Calu3 (cell line): Measurements from ENCODE around the gene EFNB1. TPM values are rescaled to one million over a fixed set of nuclear protein-coding genes. Genes with fewer than 3 reads are reported as not detected.

ENCODE experiments used
- BruUV-seq: library from RNA; stranded (reverse); fragments of 400-500 nt; replicated peaks from 2 replicates; lab custom pipeline; 2021; lab: Mats Ljungman, UMichigan
- CTCF ChIA-PET: fragments of 300-600 bp; sonication (Branson Sonifier 250); formaldehyde crosslinking; loops from one replicate; lab custom pipeline; 2022; ENCODE audit warnings: antibody characterized with exemption; lab: Charles Lee
- DNase-seq: peaks from one replicate; pipeline ENCODE4 v3.0.0; 2022
- H3K27ac Mint-ChIP-seq: one replicate; pipeline ENCODE4 v1.8.0; 2022; ENCODE audit warnings: mixed read lengths; ENCODE audit not compliant: unreplicated experiment
- H3K27me3 Mint-ChIP-seq: one replicate; pipeline ENCODE4 v1.8.0; 2022; ENCODE audit warnings: mixed read lengths; ENCODE audit not compliant: unreplicated experiment
- H3K36me3 Mint-ChIP-seq: one replicate; pipeline ENCODE4 v1.8.0; 2022; ENCODE audit warnings: mild to moderate bottlenecking, moderate library complexity, mixed read lengths; ENCODE audit not compliant: insufficient read depth, unreplicated experiment
- H3K4me1 Mint-ChIP-seq: one replicate; pipeline ENCODE4 v1.8.0; 2022; ENCODE audit warnings: mild to moderate bottlenecking, low read depth, mixed read lengths; ENCODE audit not compliant: unreplicated experiment
- H3K4me3 Mint-ChIP-seq: one replicate; pipeline ENCODE4 v1.8.0; 2022; ENCODE audit warnings: mild to moderate bottlenecking, low read depth, moderate library complexity, mixed read lengths; ENCODE audit not compliant: unreplicated experiment
- H3K9me3 Mint-ChIP-seq: one replicate; pipeline ENCODE4 v1.8.0; 2022; ENCODE audit warnings: low read depth, mixed read lengths; ENCODE audit not compliant: unreplicated experiment
- CTCF ChIP-seq: fragments of 200-600 bp; IDR thresholded peaks from one replicate; pipeline ENCODE4 v1.8.0; 2022; ENCODE audit warnings: antibody characterized with exemption; ENCODE audit not compliant: unreplicated experiment
- intact Hi-C: fragments of 100-400 bp; cut with micrococcal nuclease; formaldehyde crosslinking; loops from one replicate; pipeline ENCODE4 v1.10.0; 2022; ENCODE audit not compliant: unreplicated experiment
- total RNA-seq: library from RNA; stranded (reverse); gene quantifications from 2 replicates; pipeline ENCODE4 v1.2.3, GENCODE V29; 2022

The EFNB1 gene
- total RNA-seq, 1 experiment from 2014 or later, result 12.6 TPM

DNA sequence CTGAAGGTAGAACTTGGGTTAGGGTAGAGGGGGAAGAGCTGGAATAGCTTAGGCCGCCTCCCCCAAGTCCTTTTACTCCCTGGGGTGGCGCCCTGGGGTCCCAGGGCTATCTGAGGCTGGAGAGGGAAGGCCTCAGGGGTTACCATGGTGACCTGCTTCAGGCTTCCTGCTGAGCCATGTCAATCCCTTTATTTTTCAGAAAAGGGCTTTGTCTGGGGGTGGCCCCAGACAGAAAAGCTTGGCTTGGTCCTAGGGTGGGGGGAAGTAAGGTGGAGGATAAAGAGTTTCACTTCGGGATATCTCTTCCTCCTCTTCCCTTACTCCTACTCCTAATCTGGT, 6.3 kb downstream of the EFNB1 start:
- CTCF ChIA-PET, result interaction anchor here (0.6 kb wide), 1 partner anchor 783 kb away, joined by 3 read pairs; no protein-coding TSS in a partner anchor
- TF ChIP-seq CTCF, result no peak
- Mint-ChIP-seq H3K9me3 (no peaks in the 10 kb centered on the region), H3K27me3 (no peaks in the 10 kb centered on the region), H3K4me1 (peaks cover 37% of the 10 kb centered on the region), H3K27ac (no peak overlapping the region), H3K36me3 (peaks cover 11% of the 10 kb centered on the region), H3K4me3 (no peak overlapping the region)
- DNase-seq, result no peak
- intact Hi-C loops, result no loop called here
- no TSS peak for BruUV-seq

DNA sequence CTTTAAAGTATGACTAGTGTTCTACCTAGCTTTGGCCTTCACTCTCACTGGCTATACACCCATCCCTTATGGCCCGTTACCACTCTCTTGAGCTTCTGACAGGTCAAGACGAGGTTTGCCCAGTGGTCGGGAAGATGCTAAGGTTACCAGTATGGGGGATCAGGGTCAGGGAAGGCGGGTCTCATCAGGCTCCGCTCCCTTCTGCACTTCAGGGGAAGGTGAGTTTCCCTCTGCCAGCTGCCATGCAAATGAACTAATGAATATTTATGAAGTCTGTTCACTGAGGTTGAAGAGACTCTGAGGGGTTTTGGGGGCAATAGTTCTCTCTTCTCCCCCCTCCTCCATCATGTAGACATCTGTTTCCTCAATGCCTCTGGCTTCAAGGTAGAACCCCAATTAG, 6.6 kb downstream of the EFNB1 start:
- H3K9me3 Mint-ChIP-seq, result no peaks in the 10 kb centered on the region
- no peaks in the 10 kb centered on the region for H3K27me3 Mint-ChIP-seq
- no peak overlapping the region for H3K27ac Mint-ChIP-seq
- DNase-seq, result no peak
- CTCF ChIA-PET, result interaction anchor here (0.6 kb wide), 1 partner anchor 782 kb away, joined by 3 read pairs; no protein-coding TSS in a partner anchor
- H3K4me3 Mint-ChIP-seq, result no peak overlapping the region
- H3K4me1 Mint-ChIP-seq, result peaks cover 37% of the 10 kb centered on the region
- H3K36me3 Mint-ChIP-seq, result peaks cover 7% of the 10 kb centered on the region
- intact Hi-C loops, result no loop called here
- TF ChIP-seq CTCF, result no peak
- no TSS peak for BruUV-seq

- Mint-ChIP-seq H3K27ac (no peak overlapping the region), H3K9me3 (no peaks in the 10 kb centered on the region), H3K4me1 (peaks cover 37% of the 10 kb centered on the region), H3K36me3 (peaks cover 7% of the 10 kb centered on the region), H3K4me3 (no peak overlapping the region), H3K27me3 (no peaks in the 10 kb centered on the region)
- no TSS peak for BruUV-seq
- intact Hi-C loops, result no loop called here
- CTCF ChIA-PET, result interaction anchor here (0.6 kb wide), 1 partner anchor 9 kb away, joined by 3 read pairs; no protein-coding TSS in a partner anchor
- no peak for DNase-seq
- TF ChIP-seq CTCF, result no peak
Observed at GRCh38 chrX:68837119-68837518, 8.3 kb downstream of the EFNB1 start.

DNA sequence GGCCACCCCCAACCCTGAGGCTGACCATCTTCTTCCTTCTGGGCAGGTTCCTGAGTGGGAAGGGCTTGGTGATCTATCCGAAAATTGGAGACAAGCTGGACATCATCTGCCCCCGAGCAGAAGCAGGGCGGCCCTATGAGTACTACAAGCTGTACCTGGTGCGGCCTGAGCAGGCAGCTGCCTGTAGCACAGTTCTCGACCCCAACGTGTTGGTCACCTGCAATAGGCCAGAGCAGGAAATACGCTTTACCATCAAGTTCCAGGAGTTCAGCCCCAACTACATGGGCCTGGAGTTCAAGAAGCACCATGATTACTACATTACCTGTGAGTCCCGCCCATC, 9.7 kb downstream of the EFNB1 start:
- TF ChIP-seq CTCF, result no peak
- peaks cover 11% of the 10 kb centered on the region for H3K36me3 Mint-ChIP-seq
- no TSS peak for BruUV-seq
- intact Hi-C loops, result no loop called here
- H3K27me3 Mint-ChIP-seq, result no peaks in the 10 kb centered on the region
- DNase-seq, result no peak
- H3K27ac Mint-ChIP-seq, result no peak overlapping the region
- H3K4me3 Mint-ChIP-seq, result no peak overlapping the region
- CTCF ChIA-PET, result no interaction called here
- peaks cover 36% of the 10 kb centered on the region for H3K4me1 Mint-ChIP-seq
- no peaks in the 10 kb centered on the region for H3K9me3 Mint-ChIP-seq
